Peyer's patch (tissue), 4 donors: ENCODE measurements around the gene KLHDC1.
"Not testable (repeated sequence)": the region's sequence is repeated elsewhere in the genome, so short reads cannot be mapped to it uniquely, and the experiment has no call there.

Experiments
- POLR2A ChIP-seq, 2 donors: fragments of 450-650 bp; IDR thresholded peaks; one replicate each; pipeline ENCODE4 v1.5.1; 2017; ENCODE audit warnings: antibody characterized with exemption in 2 of 2, mild to moderate bottlenecking in 2 of 2, moderate library complexity in 2 of 2
- TF ChIP-seq, protein P1 (sequence below), 6 experiments: fragments of 450-650 bp in 4 of 6; fragments of 200-600 bp in 2 of 6; sonication (generic) in 1 of 6; IDR thresholded peaks; one replicate each; pipeline ENCODE4 v1.5.1; 2017 to 2019; ENCODE audit warnings: antibody characterized with exemption in 6 of 6, mild to moderate bottlenecking in 3 of 6, moderate library complexity in 1 of 6

DNA sequence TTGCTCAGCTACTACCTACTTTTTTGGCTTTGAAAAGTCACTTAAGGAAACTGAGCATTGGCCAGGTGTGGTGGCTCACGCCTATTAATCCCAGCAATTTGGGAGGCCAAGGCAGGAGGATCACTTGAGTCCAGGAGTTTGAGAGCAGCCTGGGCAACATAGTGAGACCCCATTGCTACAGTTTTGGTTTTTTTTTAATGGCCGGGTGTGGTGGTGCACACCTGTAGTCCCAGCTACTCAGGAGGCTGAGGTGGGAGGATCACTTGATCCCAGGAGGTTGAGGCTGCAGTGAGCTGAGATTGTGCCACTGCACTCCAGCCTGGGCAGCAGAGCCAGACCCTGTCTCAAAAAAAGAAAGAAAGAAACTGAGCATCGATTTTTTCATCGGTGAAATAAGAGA lies 42.7 kb downstream of the KLHDC1 start:
- TF ChIP-seq, protein P1, sequence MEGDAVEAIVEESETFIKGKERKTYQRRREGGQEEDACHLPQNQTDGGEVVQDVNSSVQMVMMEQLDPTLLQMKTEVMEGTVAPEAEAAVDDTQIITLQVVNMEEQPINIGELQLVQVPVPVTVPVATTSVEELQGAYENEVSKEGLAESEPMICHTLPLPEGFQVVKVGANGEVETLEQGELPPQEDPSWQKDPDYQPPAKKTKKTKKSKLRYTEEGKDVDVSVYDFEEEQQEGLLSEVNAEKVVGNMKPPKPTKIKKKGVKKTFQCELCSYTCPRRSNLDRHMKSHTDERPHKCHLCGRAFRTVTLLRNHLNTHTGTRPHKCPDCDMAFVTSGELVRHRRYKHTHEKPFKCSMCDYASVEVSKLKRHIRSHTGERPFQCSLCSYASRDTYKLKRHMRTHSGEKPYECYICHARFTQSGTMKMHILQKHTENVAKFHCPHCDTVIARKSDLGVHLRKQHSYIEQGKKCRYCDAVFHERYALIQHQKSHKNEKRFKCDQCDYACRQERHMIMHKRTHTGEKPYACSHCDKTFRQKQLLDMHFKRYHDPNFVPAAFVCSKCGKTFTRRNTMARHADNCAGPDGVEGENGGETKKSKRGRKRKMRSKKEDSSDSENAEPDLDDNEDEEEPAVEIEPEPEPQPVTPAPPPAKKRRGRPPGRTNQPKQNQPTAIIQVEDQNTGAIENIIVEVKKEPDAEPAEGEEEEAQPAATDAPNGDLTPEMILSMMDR (IDR thresholded peaks at IDR 0.05) = not testable (repeated sequence)
- not testable (repeated sequence) for TF ChIP-seq POLR2A (IDR thresholded peaks at IDR 0.05)
